Measurements from ENCODE around the gene KISS1.

- no peak for TF ChIP-seq POLR2AphosphoS5 (IDR thresholded peaks at IDR 0.05)
- TF ChIP-seq CTCF (IDR thresholded peaks at IDR 0.05): no peak
- no peak for TF ChIP-seq POLR2A (IDR thresholded peaks at IDR 0.05)
- TF ChIP-seq EP300 (IDR thresholded peaks at IDR 0.05): no peak
Measured at GRCh38 chr1:204216880-204217647, 20.8 kb upstream of the KISS1 start.
